GM19023 (cell line): ENCODE measurements around the gene SEMA5B.

ENCODE experiments used
- ATAC-seq: cut with Tn5 transposase; IDR thresholded peaks from one replicate; pipeline ENCODE4 v1.9.1; 2021; ENCODE audit warnings: mild to moderate bottlenecking, moderate library complexity; ENCODE audit not compliant: unreplicated experiment

Gene SEMA5B

DNA sequence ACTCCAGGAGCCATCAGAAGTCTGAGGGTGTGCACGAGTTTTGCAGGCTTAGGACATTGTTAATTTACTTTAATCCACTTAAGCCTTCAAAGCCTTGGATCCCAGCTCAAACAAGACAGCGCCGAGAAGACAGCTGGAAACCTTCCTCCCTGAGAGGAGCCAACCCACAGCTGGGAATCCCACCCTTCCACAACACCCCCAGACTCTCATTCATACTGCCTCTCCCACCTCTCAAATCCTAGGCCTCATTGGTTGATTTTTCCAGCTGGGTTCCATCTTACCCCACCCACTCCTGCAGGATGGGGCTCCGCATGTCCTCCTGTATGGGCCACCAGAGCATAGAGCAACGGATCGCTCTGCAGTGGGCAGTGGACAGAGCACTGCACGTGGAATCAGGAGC, 80.4 kb downstream of the SEMA5B start:
- ATAC-seq: no peak

DNA sequence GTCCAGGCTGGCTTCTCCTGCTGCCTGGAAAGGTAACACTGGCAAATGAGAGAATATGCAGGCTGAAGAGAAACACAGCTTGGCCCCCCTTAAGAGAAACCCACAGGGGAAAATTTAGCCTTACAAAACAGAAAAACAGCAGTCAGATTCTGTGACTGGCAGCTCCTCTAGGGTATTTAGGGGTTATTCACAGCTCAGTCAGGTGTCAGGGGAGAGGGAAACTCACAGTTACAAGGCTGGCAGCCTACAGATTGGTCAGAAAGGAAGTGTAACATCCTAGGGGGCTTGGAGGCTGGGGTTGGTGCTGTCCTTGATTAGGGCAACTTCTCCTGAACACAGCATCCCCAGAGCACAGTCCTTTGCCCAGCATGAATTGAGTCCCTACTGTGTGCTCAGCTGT, 81.4 kb downstream of the SEMA5B start:
- ATAC-seq: no peak

DNA sequence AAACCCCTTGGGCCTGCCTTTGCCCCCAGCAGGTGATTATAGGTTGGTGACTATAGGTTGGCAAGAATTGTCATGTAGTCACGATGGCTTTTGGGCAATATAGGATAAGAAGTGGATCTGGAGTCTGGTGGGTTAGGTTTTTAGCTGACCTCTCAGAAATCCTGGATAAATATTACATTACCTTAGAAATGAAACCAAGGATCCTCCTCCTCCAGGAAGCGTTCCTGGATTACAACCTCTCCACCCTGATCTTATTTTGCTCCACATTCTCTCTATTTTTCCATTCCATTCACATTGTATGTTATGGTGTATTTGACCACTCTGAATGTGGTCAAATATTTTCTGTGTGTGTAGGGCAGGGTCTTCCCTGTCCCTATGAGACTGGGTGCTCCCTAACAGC, 82.3 kb downstream of the SEMA5B start:
- no peak for ATAC-seq

DNA sequence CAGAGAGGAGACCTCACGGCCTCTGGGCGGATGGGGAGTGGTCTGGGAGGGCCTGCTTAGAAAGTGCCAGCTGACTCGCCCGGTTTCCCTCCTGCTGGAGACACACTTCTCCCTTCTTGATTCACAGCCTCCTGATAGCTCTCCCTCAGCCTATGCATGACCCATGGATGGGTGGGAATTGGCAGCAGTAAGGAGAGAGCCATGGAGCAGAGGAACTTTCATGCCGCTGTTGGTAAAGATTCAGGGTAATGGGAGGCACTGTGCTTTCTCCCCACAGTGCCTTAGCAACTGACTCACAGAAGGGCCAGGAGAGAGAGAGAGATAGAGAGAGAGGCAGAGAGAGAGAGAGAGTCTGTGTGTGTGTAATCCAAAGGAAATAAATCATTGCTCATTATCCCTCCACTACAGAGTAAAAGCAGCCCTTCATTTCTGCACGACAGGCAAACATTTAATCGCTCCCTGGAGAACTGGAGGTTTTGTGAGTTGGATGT, 82.8 kb downstream of the SEMA5B start:
- ATAC-seq: no peak

DNA sequence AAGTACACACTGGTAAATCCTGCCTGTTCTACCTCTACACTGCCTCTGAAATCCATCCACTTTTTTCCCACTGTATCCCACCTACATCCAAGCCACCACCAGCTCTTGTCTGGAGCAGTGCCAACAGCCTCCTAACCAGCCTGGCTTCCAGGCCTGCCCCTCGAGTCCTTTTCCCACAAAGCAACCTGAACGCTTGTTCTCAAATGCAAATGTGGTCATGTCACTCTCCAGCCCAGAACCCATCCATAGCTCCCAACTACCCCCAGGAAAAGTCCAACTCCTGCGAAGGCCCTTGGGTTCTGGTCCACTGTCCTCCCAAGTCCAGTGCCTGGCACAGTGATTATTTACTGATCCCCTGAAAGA, 83.8 kb downstream of the SEMA5B start:
- no peak for ATAC-seq

DNA sequence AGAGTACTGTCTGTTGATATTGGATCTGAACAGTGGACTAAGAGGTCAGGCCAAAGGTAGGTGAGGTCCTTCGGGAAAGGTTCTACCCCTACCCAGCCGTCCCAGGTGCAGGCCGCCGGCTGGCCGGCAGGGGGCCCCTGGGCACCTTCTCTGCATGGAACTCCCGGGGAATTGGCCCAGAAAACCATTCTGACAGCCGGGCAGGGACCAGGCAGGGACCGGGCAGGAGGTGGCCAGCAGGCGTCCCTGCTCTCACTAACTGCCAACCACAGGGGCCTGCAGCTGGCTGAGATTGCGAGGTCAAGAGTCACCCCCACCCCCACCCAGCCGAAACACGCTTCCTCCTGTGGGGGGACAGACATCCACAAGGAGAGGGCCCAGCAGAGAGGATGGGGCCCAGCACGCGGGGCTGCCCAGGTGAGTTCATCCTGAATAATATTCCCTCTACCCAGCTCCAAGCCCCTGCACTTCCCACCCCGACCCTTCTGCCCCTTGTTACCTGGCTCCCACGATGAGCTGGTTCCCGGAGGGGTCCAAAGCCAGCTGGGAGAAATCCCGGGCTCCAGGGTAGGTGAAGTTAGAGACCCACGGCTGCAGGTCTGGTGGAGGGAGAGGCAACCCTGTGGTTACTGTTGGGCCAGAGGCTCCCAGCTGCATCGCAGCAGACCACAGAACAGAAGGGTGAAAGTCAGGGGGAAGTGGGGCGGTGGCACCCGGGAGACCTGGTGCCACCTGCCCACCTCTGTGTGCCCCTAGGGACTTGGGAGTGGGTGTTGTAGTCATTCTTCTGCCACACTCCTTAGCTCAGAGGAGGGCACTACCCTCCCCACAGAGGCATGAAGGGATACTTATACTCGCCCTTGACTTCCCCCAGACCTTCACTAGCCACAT, 84.4 kb downstream of the SEMA5B start:
- no peak for ATAC-seq

DNA sequence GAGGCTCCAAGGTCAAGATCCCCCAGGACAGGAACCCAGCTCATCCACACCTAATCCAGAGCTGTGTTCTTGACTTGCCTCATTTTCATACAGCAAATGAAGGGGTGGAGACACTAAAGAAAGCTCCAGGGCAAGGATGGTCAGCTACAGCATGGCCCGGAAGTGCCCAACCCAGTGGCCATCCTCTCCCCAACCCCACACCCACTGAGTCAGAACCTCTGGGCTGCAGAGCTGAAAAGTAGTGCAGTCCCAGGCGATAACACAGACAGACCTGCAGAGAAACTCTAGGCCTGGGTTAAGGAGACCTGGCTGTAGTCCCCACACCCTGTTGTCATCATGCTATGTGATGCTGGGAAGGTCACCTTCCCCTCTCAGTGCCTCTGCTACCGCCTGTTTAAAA, 85.3 kb downstream of the SEMA5B start:
- no peak for ATAC-seq

DNA sequence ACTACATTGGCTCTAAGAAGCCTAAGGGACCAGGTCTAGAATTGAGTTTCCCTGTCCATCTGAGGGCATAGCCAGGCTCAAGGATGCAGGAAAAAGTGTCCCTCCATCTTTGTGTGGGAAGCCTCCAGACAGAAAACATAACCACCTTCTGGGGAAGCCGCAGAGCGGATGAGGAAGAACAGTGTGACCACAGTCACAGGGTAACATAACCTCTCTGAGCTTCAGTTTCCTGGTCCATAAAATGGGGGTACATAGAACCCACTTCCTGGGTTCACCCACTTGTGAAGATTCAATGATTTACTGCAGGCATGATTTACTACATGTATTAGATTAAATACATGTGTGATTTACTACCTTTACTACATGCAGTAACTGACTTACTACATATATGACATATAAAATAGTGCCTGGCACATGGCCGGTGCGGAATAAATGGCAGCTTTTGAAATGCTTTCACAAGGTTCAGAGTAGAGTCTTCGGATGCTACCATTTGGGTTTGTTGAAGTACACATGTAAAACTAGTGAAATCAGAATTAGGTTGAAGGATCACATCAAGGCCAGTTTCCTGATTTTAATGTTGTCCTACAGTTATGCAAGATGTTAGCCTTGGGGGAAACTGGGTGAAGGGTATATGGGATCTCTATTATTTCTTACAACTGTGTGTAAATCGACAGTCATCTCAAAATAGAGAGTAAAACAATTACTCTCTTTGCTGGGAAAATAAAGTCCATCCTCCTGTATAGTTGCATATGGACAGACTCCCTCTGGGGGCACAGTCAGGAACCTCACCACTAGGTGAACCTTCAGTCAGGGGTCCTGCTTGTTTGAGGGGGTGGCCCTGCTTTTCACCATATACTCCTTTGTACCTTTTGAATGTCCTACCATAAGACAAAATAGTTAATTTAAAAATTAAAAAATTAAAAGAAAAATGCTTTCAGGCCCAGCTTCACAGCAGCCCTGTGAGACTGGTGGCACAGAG, 86.0 kb downstream of the SEMA5B start:
- ATAC-seq: no peak

DNA sequence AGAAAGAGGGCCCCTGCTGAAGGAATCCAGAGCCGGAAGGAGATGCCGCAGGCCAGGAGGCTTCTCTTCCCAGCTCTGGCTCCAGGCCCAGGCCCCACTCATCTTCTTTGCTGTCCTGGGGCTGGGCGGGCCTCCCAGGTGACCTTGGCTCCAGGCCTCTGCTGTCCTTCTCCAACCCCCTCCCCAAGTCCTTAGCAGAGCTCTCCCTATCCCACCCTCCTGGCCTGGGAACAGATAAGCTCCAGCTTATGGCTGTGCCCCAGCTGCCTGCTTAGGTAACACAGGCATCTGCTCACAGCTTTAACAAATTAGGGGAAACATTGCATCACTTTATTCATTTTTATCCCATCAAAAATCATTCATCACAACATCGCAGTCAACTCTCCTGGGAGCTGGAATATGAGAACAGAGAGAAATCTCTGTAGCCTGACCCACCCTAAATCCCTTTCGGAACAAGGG, 86.9 kb downstream of the SEMA5B start:
- ATAC-seq: no peak

DNA sequence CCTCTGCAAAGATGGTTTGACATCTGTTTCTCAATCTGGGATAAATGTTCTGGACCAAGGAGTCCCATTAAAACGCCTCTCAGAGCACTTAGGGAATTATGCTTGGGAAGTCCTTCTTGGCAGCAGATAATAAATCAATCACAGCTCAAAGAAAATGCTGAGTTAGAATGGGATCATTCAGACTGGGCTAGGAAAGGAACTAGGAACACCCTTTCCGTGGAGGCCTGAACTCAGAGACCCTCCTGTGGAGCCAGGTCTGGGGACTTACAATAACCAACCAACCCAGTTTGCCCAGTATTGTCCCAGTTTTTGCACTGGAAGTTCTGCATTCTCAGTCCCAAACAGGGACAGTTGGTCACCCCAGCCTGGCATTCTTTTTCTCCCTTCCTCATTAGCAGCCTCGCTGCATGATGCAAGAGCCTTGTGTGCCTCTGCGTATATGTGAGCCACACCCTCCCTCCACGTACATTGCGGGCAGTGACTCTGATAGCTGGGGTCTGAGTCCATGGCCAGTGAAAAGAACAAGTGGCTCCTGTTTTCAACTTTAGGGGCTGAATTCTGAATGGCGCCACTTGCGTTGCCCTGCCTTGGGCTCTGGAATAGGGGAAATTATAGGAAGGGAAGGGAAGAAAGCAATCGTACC, 88.7 kb downstream of the SEMA5B start:
- ATAC-seq: no peak

DNA sequence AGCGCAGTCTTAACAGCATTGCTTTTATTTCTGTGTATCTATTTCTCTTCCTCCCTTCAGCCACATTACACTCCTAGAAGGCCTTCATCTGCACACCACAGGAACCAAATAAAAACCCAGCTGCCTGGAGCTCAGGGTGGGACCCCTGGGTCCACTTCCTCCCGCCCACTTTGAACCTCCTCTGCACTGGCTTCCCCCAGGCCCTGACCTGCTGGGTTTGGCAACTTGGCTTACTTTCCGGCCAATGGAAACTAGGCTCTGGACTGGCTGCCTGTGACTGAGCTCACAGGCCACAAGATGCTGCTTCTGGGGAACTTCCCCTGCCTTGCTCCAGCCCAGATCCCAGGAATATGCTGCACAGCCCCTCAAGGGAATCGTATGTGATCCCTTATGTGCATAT, 89.8 kb downstream of the SEMA5B start:
- no peak for ATAC-seq

DNA sequence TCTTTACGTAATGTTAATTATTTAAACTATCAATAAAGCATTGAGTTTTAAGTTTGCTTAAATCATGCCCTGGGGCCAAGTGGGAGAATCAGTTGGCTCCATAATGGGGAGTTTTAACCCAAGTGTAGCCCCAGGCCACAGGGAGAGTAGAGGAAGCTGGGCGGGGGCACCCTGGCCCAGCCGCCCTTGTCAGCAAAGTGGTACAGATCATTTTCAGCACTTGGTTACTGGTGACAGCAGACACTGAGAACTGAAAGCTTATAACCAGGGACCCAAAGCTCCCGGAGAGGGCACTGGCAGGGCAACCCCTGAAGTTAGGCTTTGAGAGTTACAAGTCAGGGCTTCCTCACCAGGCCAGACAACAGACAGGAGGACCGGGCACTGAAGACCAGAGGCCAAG, 90.6 kb downstream of the SEMA5B start:
- no peak for ATAC-seq

DNA sequence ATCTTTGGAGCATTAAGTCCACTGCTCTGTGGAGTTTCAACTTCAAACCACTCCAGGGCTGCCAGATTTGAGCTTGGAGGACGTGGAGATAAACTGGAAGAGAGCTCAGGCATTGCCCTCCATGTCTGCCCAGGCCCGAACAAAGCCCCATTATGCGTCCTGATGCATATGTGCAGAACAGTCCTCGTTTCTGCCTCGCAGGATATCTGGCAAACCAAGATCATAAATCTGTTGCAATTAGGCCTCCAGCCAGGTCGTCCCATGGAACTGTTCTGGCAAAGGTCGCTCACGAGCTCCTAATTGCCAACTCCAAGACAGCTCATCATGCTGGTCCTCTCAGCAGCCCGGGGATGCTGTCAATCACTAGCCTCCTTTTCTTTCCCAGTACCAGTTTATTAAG, 91.2 kb downstream of the SEMA5B start:
- ATAC-seq: no peak

DNA sequence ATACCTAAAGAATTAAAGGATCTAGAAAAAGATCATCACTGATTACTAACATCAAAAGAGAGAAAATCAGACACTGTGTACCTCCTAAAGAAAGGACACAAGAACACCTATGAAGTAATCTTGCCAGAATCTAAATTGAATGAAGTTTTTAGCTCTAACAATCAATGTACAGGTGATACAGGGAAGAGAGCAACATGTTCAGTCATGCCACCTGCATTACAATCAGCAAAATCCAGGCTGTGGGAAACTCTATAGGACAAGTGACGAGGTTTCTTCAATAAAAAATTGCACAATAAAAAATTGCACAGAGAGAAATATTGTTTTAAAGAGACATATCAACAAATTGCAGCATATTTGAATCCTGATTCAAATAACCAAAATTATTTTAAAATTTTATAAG, 93.3 kb downstream of the SEMA5B start:
- no peak for ATAC-seq

DNA sequence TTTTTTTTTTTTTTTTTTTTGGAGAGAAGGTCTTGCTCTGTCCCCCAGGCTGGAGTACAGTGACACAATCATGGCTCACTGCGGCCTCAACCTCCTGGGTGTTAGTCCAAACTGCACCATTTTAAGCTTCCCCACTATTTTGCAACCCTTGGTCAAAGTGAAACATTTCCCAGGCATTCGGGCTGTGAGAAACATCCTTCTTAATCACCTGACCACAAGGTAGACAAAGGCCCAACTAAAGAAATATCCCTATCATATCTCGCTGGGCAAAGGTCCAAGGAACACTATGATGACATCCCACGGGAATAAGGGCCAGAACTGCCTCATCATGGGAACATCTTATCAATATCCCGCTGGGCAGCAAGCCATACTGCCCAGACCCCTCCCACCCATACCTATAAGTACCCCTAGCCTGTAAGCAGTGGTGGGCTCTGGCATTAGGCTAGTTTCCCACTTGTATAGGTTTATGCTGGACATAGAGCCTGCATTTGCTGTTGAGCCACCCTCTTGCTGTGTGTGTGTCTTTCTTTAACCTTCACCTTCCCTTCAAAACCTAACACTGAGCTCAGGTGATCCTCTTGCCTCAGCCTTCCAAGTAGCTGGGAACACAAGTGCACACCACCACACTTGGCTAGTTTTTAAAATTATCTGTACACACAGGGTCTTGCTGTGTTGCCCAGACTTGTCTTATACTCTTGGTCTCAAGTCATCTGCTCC, 95.2 kb downstream of the SEMA5B start:
- no peak for ATAC-seq

DNA sequence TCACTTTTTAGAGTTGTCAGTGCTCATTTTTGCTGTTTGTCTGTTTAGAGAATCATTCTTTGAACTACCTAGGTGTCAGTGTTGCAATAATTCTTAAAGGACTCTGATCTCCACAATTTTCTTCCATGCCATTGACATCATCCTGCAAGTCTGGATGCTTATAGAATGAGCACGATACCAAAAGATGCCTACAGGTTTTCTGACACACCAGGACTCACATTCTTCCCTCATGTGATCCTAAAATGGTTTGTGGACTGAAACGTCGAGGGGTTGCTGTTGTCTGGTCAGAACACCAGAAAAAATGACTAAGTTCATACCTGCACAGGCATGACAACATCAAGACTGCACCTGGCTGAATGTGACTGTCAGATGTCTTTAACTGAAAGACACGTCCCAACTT, 95.9 kb downstream of the SEMA5B start:
- no peak for ATAC-seq

DNA sequence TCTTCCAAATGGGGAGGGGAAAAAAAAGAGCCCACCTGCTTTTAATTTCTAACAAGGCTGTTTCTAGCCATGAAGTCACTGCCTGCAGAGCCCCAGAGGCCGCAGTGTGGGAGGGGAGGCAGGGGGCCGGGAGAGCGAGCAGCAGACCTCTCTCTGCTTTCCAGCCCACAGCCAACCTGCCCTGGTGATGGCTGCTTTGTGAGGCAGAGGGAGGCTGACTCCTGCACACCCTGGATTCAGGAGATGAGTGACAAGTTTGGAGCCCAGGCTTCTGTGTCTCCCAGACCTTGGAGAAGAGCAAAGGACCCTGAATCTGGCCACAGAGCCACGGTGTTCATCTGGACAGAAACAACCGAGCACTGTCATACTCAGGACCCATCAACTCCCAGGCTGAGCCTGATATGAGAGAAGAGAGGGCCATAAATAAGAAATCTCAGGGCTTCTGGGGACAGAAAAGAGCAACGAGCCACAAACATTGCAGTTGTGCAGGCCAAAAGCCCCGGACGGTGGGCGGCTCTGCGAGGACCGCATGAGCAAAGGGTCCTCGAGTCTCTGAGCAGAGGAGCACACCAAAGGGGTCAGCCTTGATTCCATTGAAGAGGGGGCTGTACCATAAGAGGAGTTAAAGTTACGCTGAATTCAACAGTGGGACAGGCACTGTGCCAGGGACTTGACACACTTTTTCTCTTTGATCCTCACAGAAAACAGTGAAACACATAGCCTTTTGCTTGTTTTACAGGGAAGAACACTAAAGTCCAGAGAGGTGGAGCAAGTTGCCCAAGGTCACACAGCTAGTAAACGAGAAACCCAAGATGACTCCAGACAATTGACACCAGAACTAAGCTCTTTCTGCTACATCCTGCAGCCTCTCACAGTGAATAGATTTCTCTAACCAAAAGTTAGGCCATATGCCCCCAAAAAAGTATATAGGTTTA, 97.2 kb downstream of the SEMA5B start:
- ATAC-seq: no peak

DNA sequence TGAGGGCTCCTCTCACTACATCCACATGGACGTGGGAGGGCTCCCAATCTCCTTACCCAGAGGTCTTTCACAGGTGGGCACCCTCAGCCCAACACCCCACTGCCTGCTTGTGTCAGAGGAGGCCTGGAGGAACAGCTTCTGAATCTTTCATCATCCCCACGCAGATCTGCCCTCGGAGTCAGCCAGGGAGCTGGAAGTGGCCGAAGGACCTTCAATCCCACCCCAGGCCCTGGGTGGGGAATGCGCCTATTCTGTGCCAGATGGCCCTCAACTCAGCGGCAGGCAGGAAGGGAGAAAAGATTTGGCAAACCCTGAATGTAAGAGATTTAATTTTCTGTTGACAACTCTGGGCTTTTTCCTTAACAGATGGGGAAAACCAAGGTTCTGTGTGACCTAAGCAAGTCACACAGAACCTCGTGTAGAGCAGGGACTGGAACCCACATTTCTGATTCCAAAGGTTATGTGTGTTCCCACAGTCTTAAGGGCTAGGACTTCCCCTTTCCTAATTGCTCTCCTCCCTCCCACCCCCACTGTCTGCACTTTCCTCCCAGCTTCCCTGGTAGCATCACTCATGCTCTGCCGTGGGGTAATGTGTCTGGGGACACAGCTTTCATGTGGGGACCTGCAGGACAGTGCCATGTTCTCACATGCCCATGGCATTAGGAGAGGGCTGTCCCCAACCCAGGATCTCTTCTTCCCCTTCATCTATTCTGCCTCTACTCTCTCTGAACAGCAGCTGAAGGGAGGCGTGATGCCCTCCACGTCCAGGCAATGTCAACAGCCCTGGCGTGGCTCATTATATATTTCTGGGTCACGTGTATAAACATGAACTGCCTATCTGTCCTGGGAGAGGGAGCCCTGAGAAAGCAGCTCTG, 98.1 kb downstream of the SEMA5B start:
- ATAC-seq: no peak
